GM23338 (cell line): ENCODE results near the gene NPFF. TPM values are rescaled to one million over a fixed set of nuclear protein-coding genes. Genes with fewer than 3 reads are reported as not detected.
A peak's percentile ranks its signal among the peaks of the same experiment; 100 is the strongest.

Source experiments
- ATAC-seq: fragments of 200-7000 bp; cut with Tn5 transposase; 3 replicates; pipeline ENCODE4 v1.9.1; 2020
- DNase-seq: peaks from one replicate; pipeline ENCODE4 v3.0.0-alpha.2; 2015; ENCODE audit warnings: low spot score
- H2AFZ ChIP-seq: fragments of 200-600 bp; sonication (generic); 2 replicates; pipeline ENCODE4 v1.8.0; 2016; ENCODE audit warnings: antibody characterized with exemption, mild to moderate bottlenecking, moderate library complexity
- H3F3A ChIP-seq: fragments of 200-600 bp; sonication (generic); replicated peaks from 2 replicates; pipeline ENCODE4 v1.8.0; 2017; ENCODE audit warnings: antibody characterized with exemption, mixed run types, low read depth
- H3K27ac ChIP-seq: fragments of 200-600 bp; sonication (generic); 2 replicates; pipeline ENCODE4 v1.6.1; 2016; ENCODE audit warnings: low read depth
- H3K27me3 ChIP-seq: fragments of 200-600 bp; sonication (generic); 2 replicates; pipeline ENCODE4 v1.8.0; 2016; ENCODE audit warnings: mild to moderate bottlenecking, mixed run types, moderate library complexity; ENCODE audit not compliant: insufficient read depth
- H3K36me3 ChIP-seq: fragments of 200-600 bp; sonication (generic); 2 replicates; pipeline ENCODE4 v1.8.0; 2016; ENCODE audit warnings: mild to moderate bottlenecking; ENCODE audit not compliant: insufficient read depth
- H3K4me1 ChIP-seq: fragments of 200-600 bp; sonication (generic); 2 replicates; pipeline ENCODE4 v1.8.0; 2016; ENCODE audit warnings: mild to moderate bottlenecking, moderate library complexity; ENCODE audit not compliant: insufficient read depth
- H3K4me2 ChIP-seq: fragments of 200-600 bp; sonication (generic); 2 replicates; pipeline ENCODE4 v1.7.1; 2017; ENCODE audit warnings: mixed run types
- H3K4me3 ChIP-seq: fragments of 200-600 bp; sonication (generic); 2 replicates; pipeline ENCODE4 v1.6.1; 2016; ENCODE audit warnings: mixed run types
- H3K79me2 ChIP-seq: fragments of 200-600 bp; sonication (generic); replicated peaks from 2 replicates; pipeline ENCODE4 v1.8.0; 2017; ENCODE audit warnings: mild to moderate bottlenecking; ENCODE audit not compliant: insufficient read depth
- H3K9me2 ChIP-seq: fragments of 200-600 bp; sonication (generic); 2 replicates; pipeline ENCODE4 v1.8.0; 2017; ENCODE audit not compliant: insufficient read depth
- H4K20me1 ChIP-seq: fragments of 200-600 bp; sonication (generic); replicated peaks from 2 replicates; pipeline ENCODE4 v1.8.0; 2017; ENCODE audit warnings: mild to moderate bottlenecking; ENCODE audit not compliant: insufficient read depth
- H3K27ac Mint-ChIP-seq: 2 replicates; pipeline ENCODE4 v1.8.0; 2020; ENCODE audit warnings: inconsistent platforms, mild to moderate bottlenecking, moderate library complexity, mixed read lengths
- H3K27me3 Mint-ChIP-seq: 3 replicates; pipeline ENCODE4 v1.8.0; 2022; ENCODE audit warnings: low read depth, mild to moderate bottlenecking, moderate library complexity, mixed read lengths, inconsistent platforms; ENCODE audit not compliant: insufficient read depth, poor library complexity
- H3K36me3 Mint-ChIP-seq: 3 replicates; pipeline ENCODE4 v1.8.0; 2021; ENCODE audit warnings: low read depth, mild to moderate bottlenecking, inconsistent platforms, moderate library complexity, mixed read lengths
- H3K4me1 Mint-ChIP-seq: 3 replicates; pipeline ENCODE4 v1.8.0; 2020; ENCODE audit warnings: mild to moderate bottlenecking, inconsistent platforms, mixed read lengths
- H3K4me3 Mint-ChIP-seq: 3 replicates; pipeline ENCODE4 v1.8.0; 2021; ENCODE audit warnings: moderate library complexity, mild to moderate bottlenecking, inconsistent platforms, mixed read lengths
- H3K9me3 Mint-ChIP-seq: 3 replicates; pipeline ENCODE4 v1.8.0; 2020; ENCODE audit warnings: moderate library complexity, mild to moderate bottlenecking, inconsistent platforms, mixed read lengths
- NANOG ChIP-seq: IDR thresholded peaks from 2 replicates; pipeline ENCODE4 v1.6.1; 2016; ENCODE audit warnings: antibody characterized with exemption, borderline replicate concordance
- POLR2AphosphoS5 ChIP-seq: IDR thresholded peaks from 2 replicates; pipeline ENCODE4 v1.6.1; 2016; ENCODE audit warnings: antibody characterized with exemption, low read depth
- ZNF114 ChIP-seq: fragments of 250-450 bp; sonication (Bioruptor Pico); IDR thresholded peaks from 2 replicates; pipeline ENCODE4 v1.5.0; 2020; ENCODE audit warnings: mild to moderate bottlenecking, moderate library complexity
- ZNF331 ChIP-seq: fragments of 250-450 bp; sonication (Bioruptor Pico); IDR thresholded peaks from 2 replicates; pipeline ENCODE4 v1.5.0; 2020; ENCODE audit warnings: low read depth, mild to moderate bottlenecking, moderate library complexity
- polyA plus RNA-seq: library from polyadenylated mRNA; unstranded; fragments of >200 nt; fragmentation: Nextera tagmentation; extraction: Ambion mirVana; gene quantifications from 2 replicates; pipeline ENCODE4 v1.2.1, GENCODE V29; 2016
- total RNA-seq: library from RNA; depleted of rRNA; stranded (reverse); fragments of >200 nt; shearing (Covaris generic); gene quantifications from 2 replicates; pipeline ENCODE4 v1.2.3, GENCODE V29; 2014
- TF ChIP-seq, protein P1 (sequence below), 2 experiments: fragments of 200-600 bp in 1 of 2; sonication (generic) in 1 of 2; conservative IDR thresholded peaks; 2 replicates each; pipeline versions ENCODE4 v1.5.1 to v1.6.1; 2016 to 2017; ENCODE audit warnings: antibody characterized with exemption in 2 of 2, low read depth in 2 of 2, mild to moderate bottlenecking in 2 of 2, moderate library complexity in 1 of 2
- TF ChIP-seq, protein P2 (sequence below): IDR thresholded peaks from one replicate; pipeline ENCODE4 v1.6.1; 2018; ENCODE audit warnings: antibody characterized with exemption; ENCODE audit not compliant: unreplicated experiment

NPFF gene
- total and polyA plus RNA-seq, 2 experiments from 2014 or later, result 0.69 to 0.71 TPM

DNA sequence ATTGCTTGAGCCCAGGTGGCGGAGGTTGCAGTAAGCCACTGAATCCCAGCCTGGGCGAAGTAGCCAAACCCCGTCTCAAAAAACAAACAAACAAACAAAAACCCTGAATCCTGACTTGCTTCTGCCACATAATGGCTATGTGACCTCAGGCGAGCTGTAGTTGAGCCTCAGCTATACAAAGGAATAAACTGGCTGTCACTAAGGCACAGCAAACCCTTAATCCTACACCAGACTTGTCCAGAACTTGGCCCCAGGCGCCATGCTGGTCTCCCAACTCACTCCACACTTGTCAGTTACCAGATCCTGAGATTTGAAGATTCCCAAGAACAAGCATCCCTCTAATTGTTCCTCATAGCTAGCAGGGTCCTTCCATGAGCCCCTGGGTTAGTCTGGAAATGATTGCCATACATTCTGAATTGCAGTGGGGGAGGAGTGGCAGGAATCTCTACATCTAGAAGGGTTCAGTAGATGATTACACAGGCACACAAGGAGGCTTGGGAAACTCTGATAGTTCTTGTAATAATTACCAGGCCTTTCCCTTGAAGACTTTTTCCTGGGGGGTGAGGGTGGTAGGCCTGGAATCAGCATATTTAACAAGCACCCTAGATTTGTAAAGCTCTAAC lies 17.9 kb downstream of the NPFF start (continued):
- TF ChIP-seq, protein P1, sequence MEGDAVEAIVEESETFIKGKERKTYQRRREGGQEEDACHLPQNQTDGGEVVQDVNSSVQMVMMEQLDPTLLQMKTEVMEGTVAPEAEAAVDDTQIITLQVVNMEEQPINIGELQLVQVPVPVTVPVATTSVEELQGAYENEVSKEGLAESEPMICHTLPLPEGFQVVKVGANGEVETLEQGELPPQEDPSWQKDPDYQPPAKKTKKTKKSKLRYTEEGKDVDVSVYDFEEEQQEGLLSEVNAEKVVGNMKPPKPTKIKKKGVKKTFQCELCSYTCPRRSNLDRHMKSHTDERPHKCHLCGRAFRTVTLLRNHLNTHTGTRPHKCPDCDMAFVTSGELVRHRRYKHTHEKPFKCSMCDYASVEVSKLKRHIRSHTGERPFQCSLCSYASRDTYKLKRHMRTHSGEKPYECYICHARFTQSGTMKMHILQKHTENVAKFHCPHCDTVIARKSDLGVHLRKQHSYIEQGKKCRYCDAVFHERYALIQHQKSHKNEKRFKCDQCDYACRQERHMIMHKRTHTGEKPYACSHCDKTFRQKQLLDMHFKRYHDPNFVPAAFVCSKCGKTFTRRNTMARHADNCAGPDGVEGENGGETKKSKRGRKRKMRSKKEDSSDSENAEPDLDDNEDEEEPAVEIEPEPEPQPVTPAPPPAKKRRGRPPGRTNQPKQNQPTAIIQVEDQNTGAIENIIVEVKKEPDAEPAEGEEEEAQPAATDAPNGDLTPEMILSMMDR (conservative IDR thresholded peaks at IDR 0.05; ENCODE audit: low read depth in 2 of 2), result no peak
- TF ChIP-seq, protein P2, sequence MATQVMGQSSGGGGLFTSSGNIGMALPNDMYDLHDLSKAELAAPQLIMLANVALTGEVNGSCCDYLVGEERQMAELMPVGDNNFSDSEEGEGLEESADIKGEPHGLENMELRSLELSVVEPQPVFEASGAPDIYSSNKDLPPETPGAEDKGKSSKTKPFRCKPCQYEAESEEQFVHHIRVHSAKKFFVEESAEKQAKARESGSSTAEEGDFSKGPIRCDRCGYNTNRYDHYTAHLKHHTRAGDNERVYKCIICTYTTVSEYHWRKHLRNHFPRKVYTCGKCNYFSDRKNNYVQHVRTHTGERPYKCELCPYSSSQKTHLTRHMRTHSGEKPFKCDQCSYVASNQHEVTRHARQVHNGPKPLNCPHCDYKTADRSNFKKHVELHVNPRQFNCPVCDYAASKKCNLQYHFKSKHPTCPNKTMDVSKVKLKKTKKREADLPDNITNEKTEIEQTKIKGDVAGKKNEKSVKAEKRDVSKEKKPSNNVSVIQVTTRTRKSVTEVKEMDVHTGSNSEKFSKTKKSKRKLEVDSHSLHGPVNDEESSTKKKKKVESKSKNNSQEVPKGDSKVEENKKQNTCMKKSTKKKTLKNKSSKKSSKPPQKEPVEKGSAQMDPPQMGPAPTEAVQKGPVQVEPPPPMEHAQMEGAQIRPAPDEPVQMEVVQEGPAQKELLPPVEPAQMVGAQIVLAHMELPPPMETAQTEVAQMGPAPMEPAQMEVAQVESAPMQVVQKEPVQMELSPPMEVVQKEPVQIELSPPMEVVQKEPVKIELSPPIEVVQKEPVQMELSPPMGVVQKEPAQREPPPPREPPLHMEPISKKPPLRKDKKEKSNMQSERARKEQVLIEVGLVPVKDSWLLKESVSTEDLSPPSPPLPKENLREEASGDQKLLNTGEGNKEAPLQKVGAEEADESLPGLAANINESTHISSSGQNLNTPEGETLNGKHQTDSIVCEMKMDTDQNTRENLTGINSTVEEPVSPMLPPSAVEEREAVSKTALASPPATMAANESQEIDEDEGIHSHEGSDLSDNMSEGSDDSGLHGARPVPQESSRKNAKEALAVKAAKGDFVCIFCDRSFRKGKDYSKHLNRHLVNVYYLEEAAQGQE, result no peak
- TF ChIP-seq NANOG, result no peak

DNA sequence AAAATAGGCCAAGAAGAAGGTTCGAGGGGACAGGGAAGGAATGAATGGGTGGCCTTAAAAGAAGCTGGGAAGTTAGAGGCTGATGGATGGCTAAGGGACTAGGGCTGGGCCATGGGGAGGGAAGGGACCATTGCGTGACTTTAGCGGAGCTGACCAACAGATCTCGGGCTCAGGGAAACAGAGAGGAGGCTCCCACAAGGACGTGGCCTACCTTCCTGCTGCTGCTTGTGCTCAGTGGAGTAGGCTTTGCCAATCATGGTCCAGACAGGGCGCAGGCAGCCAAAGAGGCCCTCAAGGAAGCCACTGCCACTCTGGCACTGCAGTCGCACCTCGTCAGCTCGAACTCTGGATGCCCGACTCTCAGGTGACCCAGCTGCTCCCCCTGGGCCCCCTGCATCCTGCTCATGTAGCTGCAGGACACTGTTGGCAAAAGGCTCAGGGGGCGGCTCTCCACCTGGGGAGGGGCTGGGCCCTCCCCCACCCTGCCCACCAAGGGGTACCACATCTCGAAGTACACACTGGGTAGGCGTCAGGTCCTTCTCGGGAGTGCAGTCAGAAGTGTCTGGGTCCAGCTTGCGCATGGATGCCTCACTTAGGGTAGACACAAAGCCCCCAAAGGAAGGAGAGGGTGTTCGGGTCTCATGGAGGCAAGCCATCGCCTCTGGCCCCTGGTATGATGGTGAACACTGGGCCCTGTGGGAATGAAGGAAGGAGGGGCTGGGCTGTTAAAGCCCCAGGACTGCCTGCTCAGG lies 20.4 kb downstream of the NPFF start:
- H3F3A ChIP-seq, result peaks cover 11% of the 10 kb centered on the region
- peaks cover 45% of the 10 kb centered on the region for H3K36me3 Mint-ChIP-seq
- H3K27ac Mint-ChIP-seq, result no peak overlapping the region
- H3K27me3 ChIP-seq, result no peaks in the 10 kb centered on the region
- H3K9me2 ChIP-seq, result no peaks in the 10 kb centered on the region
- peaks cover 4% of the 10 kb centered on the region; the same call in 1 of the 2 replicates for H3K36me3 ChIP-seq
- peaks cover 31% of the 10 kb centered on the region for H3K27me3 Mint-ChIP-seq
- no peak overlapping the region for H3K4me3 ChIP-seq
- H3K27ac ChIP-seq, result no peak overlapping the region
- H3K4me1 ChIP-seq, result peaks cover 2% of the 10 kb centered on the region; the same call in 1 of the 2 replicates
- H3K4me1 Mint-ChIP-seq, result peaks cover 12% of the 10 kb centered on the region
- H2AFZ ChIP-seq, result no peak overlapping the region
- TF ChIP-seq ZNF114 (CRISPR knock-in tag) (no peak), ZNF331 (CRISPR knock-in tag) (no peak), POLR2AphosphoS5 (peak; percentile 29; the same call in 1 of the 2 replicates)
- ATAC-seq (no peak), DNase-seq (no peak)
- H4K20me1 ChIP-seq, result peaks cover 29% of the 10 kb centered on the region
- H3K79me2 ChIP-seq, result no peaks in the 10 kb centered on the region; the same call in 1 of the 2 replicates
- no peak overlapping the region for H3K4me2 ChIP-seq
- H3K9me3 Mint-ChIP-seq, result no peaks in the 10 kb centered on the region; the same call in 2 of the 3 replicates
- H3K4me3 Mint-ChIP-seq, result no peak overlapping the region
